ENCODE data around the gene ETV6.
A peak's percentile ranks its signal among the peaks of the same experiment; 100 is the strongest.

ETV6 gene

DNA sequence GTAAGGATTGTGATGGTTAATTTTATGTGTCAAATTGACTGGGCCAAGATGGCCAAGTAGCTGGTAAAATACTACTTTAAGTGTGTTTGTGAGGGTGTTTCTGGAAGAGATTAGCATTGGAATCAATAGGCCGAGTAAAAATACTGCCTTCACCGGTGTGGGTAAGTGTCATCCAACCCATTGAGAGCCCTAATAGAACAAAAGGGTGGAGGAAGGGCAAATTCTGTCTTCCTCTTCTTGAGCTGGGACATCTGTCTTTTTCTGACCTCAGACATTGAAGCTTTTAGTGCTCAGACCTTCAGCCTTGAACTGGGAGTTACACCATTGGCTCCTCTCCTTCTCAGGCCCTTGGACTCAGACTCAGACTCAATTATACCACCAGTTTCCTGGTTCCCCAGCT is 8.0 kb upstream of the ETV6 start:
- TF ChIP-seq CTCF (IDR thresholded peaks at IDR 0.05; ENCODE audit: low read depth, low read length): no peak
- H3K4me3 ChIP-seq (replicated peaks in 1 of 2; ENCODE audit: low read depth in 2 of 2, low read length in 2 of 2): no peak overlapping the region
- no peak for DNase-seq (ENCODE audit: low read depth in 2 of 2)

GRCh38 chr12:11642785-11643184 is 6.7 kb upstream of the ETV6 start:
- H3K4me3 ChIP-seq (replicated peaks in 1 of 2; ENCODE audit: low read depth in 2 of 2, low read length in 2 of 2): no peak overlapping the region
- no peak for TF ChIP-seq CTCF (IDR thresholded peaks at IDR 0.05; ENCODE audit: low read depth, low read length)

GRCh38 chr12:11645391-11645790 is 4.1 kb upstream of the ETV6 start:
- no peak for DNase-seq (ENCODE audit: low read depth in 2 of 2)
- no peak for TF ChIP-seq CTCF (IDR thresholded peaks at IDR 0.05; ENCODE audit: low read depth, low read length)
- H3K4me3 ChIP-seq (replicated peaks in 1 of 2; ENCODE audit: low read depth in 2 of 2, low read length in 2 of 2): no peak overlapping the region

More at GRCh38 chr12:11642785-11643184, 6.7 kb upstream of the ETV6 start:
- no peak for DNase-seq (ENCODE audit: low read depth in 2 of 2)

DNA sequence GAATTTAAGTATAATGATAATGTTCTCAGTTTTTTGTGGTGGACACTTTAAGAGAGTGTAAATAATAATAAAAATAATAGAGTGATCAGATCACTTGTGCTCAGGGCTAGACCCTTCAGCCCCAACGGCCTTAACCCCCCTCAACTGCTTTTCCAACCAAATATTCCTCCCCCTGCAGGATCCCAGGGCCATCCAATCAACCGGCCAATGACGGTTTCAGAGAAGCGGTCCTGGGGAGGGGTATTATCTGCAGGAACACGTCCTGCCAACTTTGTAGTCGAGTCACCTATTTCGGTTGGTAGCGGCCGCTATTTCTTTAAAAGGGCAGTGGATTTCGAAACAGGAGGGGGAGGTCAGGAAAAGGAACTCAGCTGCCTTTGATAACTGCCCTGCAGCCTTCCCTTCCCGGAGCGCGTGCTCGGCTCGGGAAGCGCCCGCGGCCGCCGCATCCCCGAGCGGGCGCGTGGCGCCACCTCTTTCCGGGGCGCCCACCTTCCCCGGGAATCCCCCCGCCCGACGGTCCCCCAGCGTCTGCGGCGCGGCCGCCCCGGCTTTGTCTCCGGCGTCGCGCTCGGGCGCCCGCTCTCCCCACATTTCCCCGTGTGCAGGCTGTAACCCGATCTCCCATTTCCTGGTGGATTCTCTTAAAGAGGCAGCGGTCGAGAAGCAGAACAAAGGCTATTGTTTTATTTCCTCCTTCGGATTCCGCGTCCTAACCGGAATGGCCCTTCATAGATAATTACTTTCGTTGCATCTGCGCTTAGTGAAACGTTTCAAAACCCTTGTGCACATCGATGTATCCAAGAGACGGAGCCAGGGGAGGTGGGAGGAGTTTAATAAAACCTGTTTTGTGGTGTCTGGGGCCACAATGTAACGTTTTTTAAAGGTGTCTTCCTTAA is 711 bp upstream of the ETV6 start:
- H3K4me3 ChIP-seq (replicated peaks in 1 of 2; ENCODE audit: low read depth in 2 of 2, low read length in 2 of 2): peak overlapping the region; percentile 54 to 87
- peak; percentile 89 to 90 for DNase-seq (ENCODE audit: low read depth in 2 of 2)
- TF ChIP-seq CTCF (IDR thresholded peaks at IDR 0.05; ENCODE audit: low read depth, low read length): no peak

DNA sequence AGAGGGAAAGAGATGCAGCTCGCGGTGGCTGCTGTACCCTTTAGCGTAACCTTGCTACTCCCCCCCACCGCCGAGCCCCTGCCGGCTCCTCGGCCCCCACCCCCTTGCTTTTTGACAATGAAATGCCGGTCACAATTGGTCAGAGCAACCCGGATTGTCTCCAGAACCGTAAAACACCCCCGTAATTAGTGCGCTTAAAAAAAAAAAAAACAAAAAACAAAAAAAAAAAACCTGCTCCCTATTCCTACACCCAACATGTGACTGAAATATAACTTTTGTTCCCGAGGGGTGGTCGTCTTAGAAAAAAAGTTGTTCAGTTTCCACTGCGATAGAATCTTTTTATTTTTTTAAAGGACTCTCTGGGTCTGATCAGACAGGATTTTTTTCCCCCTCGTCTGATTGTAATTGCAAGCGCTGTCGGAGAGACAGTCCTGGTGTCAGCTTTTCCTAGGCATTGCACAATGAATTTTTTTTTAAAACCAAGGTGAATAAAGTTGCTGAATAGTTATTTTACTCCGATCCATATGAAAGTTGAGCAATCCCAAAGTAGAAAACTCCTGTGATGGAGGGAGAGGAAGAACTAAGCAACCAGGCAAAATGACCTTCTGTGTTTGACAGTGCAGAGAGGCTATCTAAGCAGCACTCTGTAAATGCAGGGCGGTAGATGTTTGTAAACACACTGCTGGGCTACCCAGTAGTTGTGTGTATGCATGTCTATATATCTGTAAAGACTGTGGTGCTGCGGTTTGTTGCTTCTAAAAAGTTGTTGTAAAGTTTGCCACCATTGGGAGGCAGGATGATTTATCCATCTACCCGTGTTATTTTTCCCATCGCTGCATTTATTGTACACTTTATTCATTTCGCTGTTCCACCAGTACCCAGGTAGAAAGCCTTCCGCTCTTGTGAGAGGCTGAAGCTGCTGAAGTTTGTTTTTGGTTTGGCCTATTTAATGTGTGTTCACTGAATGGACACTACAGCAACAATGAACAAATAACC is 1.1 kb downstream of the ETV6 start:
- peak; percentile 45 to 50 for DNase-seq (ENCODE audit: low read depth in 2 of 2)
- H3K4me3 ChIP-seq (replicated peaks in 1 of 2; ENCODE audit: low read depth in 2 of 2, low read length in 2 of 2): peak overlapping the region; percentile 87 to 89
- TF ChIP-seq CTCF (IDR thresholded peaks at IDR 0.05; ENCODE audit: low read depth, low read length): no peak

DNA sequence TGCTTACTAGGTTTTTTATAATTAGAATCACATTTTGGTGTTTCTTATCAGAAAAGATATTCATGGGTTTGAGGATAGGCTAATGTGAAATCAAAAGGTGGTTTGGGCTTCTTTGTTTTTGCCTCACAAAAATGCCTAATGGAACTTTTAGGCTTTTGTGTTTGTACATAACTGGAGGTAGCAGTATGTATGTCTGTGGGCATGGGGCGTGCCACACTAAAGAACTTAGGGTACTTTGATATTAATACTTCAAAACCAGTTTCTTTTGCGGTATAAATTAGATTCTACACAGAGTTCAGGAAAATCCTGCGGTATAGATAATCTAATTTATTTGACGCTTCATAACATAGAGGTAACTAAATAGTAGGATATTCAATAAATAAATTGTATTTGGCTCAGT is 1.9 kb downstream of the ETV6 start:
- peak in 1 of 2 donors; percentile 7 for DNase-seq (ENCODE audit: low read depth in 2 of 2)
- no peak for TF ChIP-seq CTCF (IDR thresholded peaks at IDR 0.05; ENCODE audit: low read depth, low read length)

More for the DNA sequence above, 1.9 kb downstream of the ETV6 start:
- H3K4me3 ChIP-seq (replicated peaks in 1 of 2; ENCODE audit: low read depth in 2 of 2, low read length in 2 of 2): peak overlapping the region; percentile 87 to 89

Data from cardiac fibroblast (primary cell).